Mucosa of descending colon (tissue), 3 donors: ENCODE data around the gene TRPM3. TPM values are rescaled to one million over a fixed set of nuclear protein-coding genes. Genes with fewer than 3 reads are reported as not detected.

Source experiments
- ATAC-seq: fragments of 200-7000 bp; cut with Tn5 transposase; one replicate; pipeline ENCODE4 v1.9.1; 2020; ENCODE audit warnings: mild to moderate bottlenecking, moderate library complexity
- DNase-seq, 3 donors: peaks; one replicate each; pipeline ENCODE4 v3.0.0-alpha.2; 2020
- H3K36me3 ChIP-seq: fragments of 200-600 bp; one replicate; pipeline ENCODE4 v1.8.0; 2021; ENCODE audit warnings: low read depth, mild to moderate bottlenecking
- H3K4me1 ChIP-seq: fragments of 200-600 bp; one replicate; pipeline ENCODE4 v1.8.0; 2021; ENCODE audit warnings: low read depth, mild to moderate bottlenecking
- H3K4me3 ChIP-seq: fragments of 200-600 bp; one replicate; pipeline ENCODE4 v1.8.0; 2021; ENCODE audit warnings: mild to moderate bottlenecking
- H3K9me3 ChIP-seq: fragments of 200-600 bp; one replicate; pipeline ENCODE4 v1.8.0; 2021; ENCODE audit warnings: mild to moderate bottlenecking
- CTCF ChIP-seq: fragments of 200-600 bp; IDR thresholded peaks from one replicate; pipeline ENCODE4 v1.8.0; 2022; ENCODE audit warnings: antibody characterized with exemption, mild to moderate bottlenecking
- intact Hi-C, 2 donors: fragments of 100-400 bp; cut with DNase I in 1 of 2; cut with micrococcal nuclease in 1 of 2; formaldehyde crosslinking; loops; one replicate each; pipeline versions ENCODE4 v1.11.0 to v1.11.1; 2022; cut with DNase I, micrococcal nuclease
- total RNA-seq, 3 donors: library from RNA; stranded (reverse); fragmentation: NEBNext Ultra II Directional in 2 of 3; extraction: Animal tissue kit (Norgen Biotek cat#: 25700) in 2 of 3; gene quantifications; one replicate each; pipeline versions ENCODE4 v1.2.1 to v1.2.4, GENCODE V29; 2021 to 2023
- donor health status: DM: no; HTN: no; CAD: no; lungs with moderate emphysema.
- donor health status: DM: no; HTN: no; CAD: no.
- donor health status: DM: no; HTN: yes; CAD: no.

TRPM3 gene
- total RNA-seq, 3 donors from 2014 or later, result 0.29 to 0.55 (median 0.51) TPM

DNA sequence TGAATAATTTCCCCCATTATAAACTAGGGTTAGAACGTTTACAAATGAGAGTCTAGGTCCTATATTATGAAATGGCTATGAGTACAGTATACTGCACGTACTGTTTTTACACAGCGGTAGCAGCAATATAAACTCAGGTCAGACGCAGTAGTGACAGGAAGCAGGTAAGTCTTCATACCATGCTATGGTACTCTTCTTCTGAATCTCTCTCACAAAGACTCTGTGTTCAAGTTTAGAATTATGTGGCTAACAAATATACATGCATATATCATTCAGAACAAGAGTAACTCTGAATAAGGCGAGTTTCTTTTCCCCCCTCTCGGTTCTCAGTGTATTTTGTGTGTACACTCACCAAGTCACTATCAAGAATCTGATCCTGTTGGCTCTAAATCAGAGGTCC, 592.0 kb downstream of the TRPM3 start:
- TF ChIP-seq CTCF, result no peak
- H3K4me1 ChIP-seq, result no peaks in the 10 kb centered on the region
- no peaks in the 10 kb centered on the region for H3K36me3 ChIP-seq
- DNase-seq, result no peak
- ATAC-seq, result no peak
- H3K4me3 ChIP-seq, result no peak overlapping the region
- H3K9me3 ChIP-seq, result no peaks in the 10 kb centered on the region
- intact Hi-C loops, result no loop called here

- TF ChIP-seq CTCF, result no peak
- H3K9me3 ChIP-seq, result no peaks in the 10 kb centered on the region
- no peak for DNase-seq
- no peaks in the 10 kb centered on the region for H3K36me3 ChIP-seq
- no peak for ATAC-seq
- no peak overlapping the region for H3K4me3 ChIP-seq
- H3K4me1 ChIP-seq, result no peaks in the 10 kb centered on the region
- intact Hi-C loops, result no loop called here
Observed at GRCh38 chr9:70526902-70527301, 594.5 kb downstream of the TRPM3 start.

DNA sequence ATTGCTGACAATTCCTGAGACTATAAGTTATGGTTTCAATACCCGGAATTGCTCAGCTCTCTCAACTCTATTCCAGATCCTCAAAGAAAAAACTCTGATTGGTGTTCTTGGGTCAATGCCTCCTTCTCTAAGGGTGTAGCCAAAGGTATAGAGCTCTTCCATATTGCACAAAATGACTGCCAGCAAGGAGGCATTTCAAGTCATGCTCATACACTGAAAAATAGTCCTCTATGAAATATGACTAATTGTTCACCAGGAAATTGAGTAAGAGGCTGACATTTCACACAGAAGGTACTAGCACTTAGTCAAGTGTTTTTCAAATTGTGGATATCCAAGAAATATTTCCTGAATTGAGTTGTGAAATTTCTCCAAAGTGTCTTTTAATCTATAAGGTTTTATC, 595.9 kb downstream of the TRPM3 start:
- Histone ChIP-seq H3K4me3 (no peak overlapping the region), H3K4me1 (no peaks in the 10 kb centered on the region), H3K36me3 (no peaks in the 10 kb centered on the region), H3K9me3 (no peaks in the 10 kb centered on the region)
- TF ChIP-seq CTCF, result no peak
- intact Hi-C loops, result no loop called here
- no peak for DNase-seq
- ATAC-seq, result no peak

DNA sequence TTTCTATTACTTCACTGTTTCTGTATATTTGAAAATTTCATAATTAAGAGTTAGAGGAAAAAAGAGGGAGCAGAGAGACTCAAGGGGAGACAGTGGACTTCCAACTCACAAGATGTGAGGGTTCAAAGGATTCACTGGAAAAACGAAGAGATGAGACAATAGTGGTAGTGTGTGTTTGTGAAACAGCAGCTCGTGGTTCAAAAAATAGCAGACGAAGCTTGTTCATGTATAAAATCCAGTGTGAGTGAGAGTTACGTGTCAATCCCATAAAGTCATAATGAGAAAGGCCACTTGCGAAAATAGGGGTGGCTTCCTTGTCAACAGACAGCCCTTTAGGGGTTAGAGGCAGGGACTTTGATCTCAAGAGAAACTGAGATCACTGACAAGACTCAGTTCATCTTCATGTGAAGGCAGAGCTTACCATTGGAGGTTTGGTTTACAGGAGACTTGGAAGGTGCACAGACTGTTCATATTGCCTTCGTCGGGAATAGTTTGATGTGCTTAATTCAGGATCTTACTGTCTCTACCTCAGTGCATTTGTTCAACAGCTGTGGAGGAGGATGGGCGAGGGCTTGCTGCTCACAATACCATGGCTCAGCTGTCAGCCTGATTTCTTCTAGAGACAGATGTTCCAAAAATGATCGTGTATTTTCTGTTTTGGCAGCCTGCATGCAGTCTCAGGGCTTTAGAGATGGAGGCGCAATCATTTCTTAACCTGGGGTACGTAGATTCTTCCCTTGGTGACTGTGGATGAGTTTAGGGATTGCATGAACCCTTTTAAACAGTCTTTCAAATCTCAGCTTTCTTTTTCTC, 601.3 kb downstream of the TRPM3 start:
- Histone ChIP-seq H3K36me3 (no peaks in the 10 kb centered on the region), H3K4me3 (no peak overlapping the region), H3K4me1 (no peaks in the 10 kb centered on the region), H3K9me3 (no peaks in the 10 kb centered on the region)
- intact Hi-C loops, result no loop called here
- DNase-seq, result no peak
- ATAC-seq, result no peak
- no peak for TF ChIP-seq CTCF

- TF ChIP-seq CTCF, result no peak
- H3K9me3 ChIP-seq, result no peaks in the 10 kb centered on the region
- no peaks in the 10 kb centered on the region for H3K4me1 ChIP-seq
- no peak overlapping the region for H3K4me3 ChIP-seq
- ATAC-seq, result no peak
- intact Hi-C loops, result no loop called here
- no peaks in the 10 kb centered on the region for H3K36me3 ChIP-seq
- DNase-seq, result no peak
Observed at GRCh38 chr9:70517926-70518610, 603.4 kb downstream of the TRPM3 start.
